Endothelial cell of umbilical vein (primary cell): ENCODE results near the gene CLIC2. TPM values are rescaled to one million over a fixed set of nuclear protein-coding genes. Genes with fewer than 3 reads are reported as not detected.
"Not testable (repeated sequence)": the region's sequence is repeated elsewhere in the genome, so short reads cannot be mapped to it uniquely, and the experiment has no call there.

Experiments
- BruUV-seq: library from RNA; stranded (reverse); fragments of 400-500 nt; replicated peaks from 2 replicates; lab custom pipeline; 2021; lab: Mats Ljungman, UMichigan
- CTCF ChIA-PET: fragments of 300-600, 350-600 bp; sonication (Branson Sonifier 250); formaldehyde crosslinking; loops from one replicate; lab custom pipeline; 2021; ENCODE audit warnings: antibody characterized with exemption, inconsistent platforms; lab: Charles Lee
- POLR2A ChIA-PET: fragments of 300-600, 350-600 bp; sonication (Branson Sonifier 250); formaldehyde crosslinking; loops from one replicate; lab custom pipeline; 2021; ENCODE audit warnings: antibody characterized with exemption, inconsistent platforms; lab: Charles Lee
- DNase-seq: peaks from one replicate; pipeline ENCODE4 v3.0.0-alpha.2; 2011; ENCODE audit warnings: low read depth, low spot score
- FAIRE-seq: peaks from 2 replicates; lab custom pipeline; 2011; peaks lifted over from hg19 to GRCh38; lab: Jason Lieb, UNC
- H2AFZ ChIP-seq: 2 replicates; pipeline ENCODE4 v1.6.0; 2012; ENCODE audit warnings: low read depth, low read length, control low read depth, inconsistent platforms
- H3K27ac ChIP-seq: 2 replicates; pipeline ENCODE4 v1.5.1; 2011; ENCODE audit warnings: low read depth, mild to moderate bottlenecking, control low read depth, low read length, moderate library complexity; ENCODE audit not compliant: insufficient read depth
- H3K27me3 ChIP-seq, 2 experiments: 2 replicates each; pipeline versions ENCODE4 v1.6.0 to v1.6.1; 2011; ENCODE audit warnings: low read length in 2 of 2, mixed read lengths in 1 of 2; ENCODE audit not compliant: control insufficient read depth in 2 of 2, insufficient read depth in 2 of 2
- H3K36me3 ChIP-seq, 2 experiments: 2 replicates in 1 of 2; 3 replicates in 1 of 2; pipeline ENCODE4 v1.5.1; 2011; ENCODE audit warnings: low read length in 2 of 2, mild to moderate bottlenecking in 1 of 2, moderate library complexity in 1 of 2; ENCODE audit not compliant: control insufficient read depth in 2 of 2, insufficient read depth in 2 of 2; ENCODE audit errors: extremely low read depth in 1 of 2
- H3K4me1 ChIP-seq: 3 replicates; pipeline ENCODE4 v1.5.1; 2011; ENCODE audit warnings: mild to moderate bottlenecking, low read length; ENCODE audit not compliant: control insufficient read depth, insufficient read depth; ENCODE audit errors: extremely low read depth
- H3K4me2 ChIP-seq: 2 replicates; pipeline ENCODE4 v1.6.1; 2011; ENCODE audit warnings: low read length, control low read depth, mixed read lengths; ENCODE audit not compliant: insufficient read depth
- H3K4me3 ChIP-seq, 3 experiments: fragments of 200-600 bp in 1 of 3; sonication (generic), shearing (Covaris generic) in 1 of 3; replicated peaks in 1 of 3; 2 replicates each; pipeline ENCODE4 v1.5.1; 2011 to 2016; ENCODE audit warnings: control low read depth in 3 of 3, low read length in 3 of 3, mild to moderate bottlenecking in 2 of 3, inconsistent platforms in 1 of 3, low read depth in 1 of 3, moderate library complexity in 1 of 3; ENCODE audit not compliant: insufficient read depth in 1 of 3
- H3K79me2 ChIP-seq: 2 replicates; pipeline ENCODE4 v1.6.0; 2012; ENCODE audit warnings: low read length, inconsistent platforms; ENCODE audit not compliant: control insufficient read depth, insufficient read depth
- H3K9ac ChIP-seq: replicated peaks from 2 replicates; pipeline ENCODE3; 2011; ENCODE audit warnings: low read length, control low read depth; ENCODE audit not compliant: insufficient read depth; ENCODE audit errors: extremely low read depth
- H3K9me1 ChIP-seq: replicated peaks from 3 replicates; pipeline ENCODE4 v1.6.0; 2011; ENCODE audit warnings: mild to moderate bottlenecking, low read length; ENCODE audit not compliant: control insufficient read depth, insufficient read depth; ENCODE audit errors: extremely low read depth
- H3K9me3 ChIP-seq: replicated peaks from 2 replicates; pipeline ENCODE4 v1.5.1; 2012; ENCODE audit warnings: low read length, inconsistent platforms; ENCODE audit not compliant: control insufficient read depth, insufficient read depth
- H4K20me1 ChIP-seq: replicated peaks from 2 replicates; pipeline ENCODE3; 2011; ENCODE audit warnings: mild to moderate bottlenecking, low read length; ENCODE audit not compliant: control insufficient read depth, insufficient read depth; ENCODE audit errors: extremely low read depth
- CTCF ChIP-seq, 2 donors: IDR thresholded peaks; 1 replicate in 1 of 2; 2 replicates in 1 of 2; pipeline ENCODE4 v1.5.1; 2011; ENCODE audit warnings: low read length in 2 of 2, mild to moderate bottlenecking in 2 of 2, moderate library complexity in 2 of 2, control low read depth in 1 of 2, inconsistent platforms in 1 of 2, low read depth in 1 of 2; ENCODE audit not compliant: insufficient read depth in 1 of 2; ENCODE audit errors: extremely low read depth in 1 of 2
- EZH2 ChIP-seq: IDR thresholded peaks from 2 replicates; pipeline ENCODE4 v1.6.1; 2012; ENCODE audit warnings: borderline replicate concordance, low read depth, mild to moderate bottlenecking, moderate library complexity, low read length, inconsistent platforms; ENCODE audit not compliant: severe bottlenecking
- FOS ChIP-seq: IDR thresholded peaks from 2 replicates; pipeline ENCODE4 v1.6.1; 2011; ENCODE audit warnings: mild to moderate bottlenecking, low read length, moderate library complexity, borderline replicate concordance; ENCODE audit not compliant: insufficient read depth
- GATA2 ChIP-seq: IDR thresholded peaks from 2 replicates; pipeline ENCODE4 v1.7.0; 2011; ENCODE audit warnings: low read depth, mild to moderate bottlenecking, moderate library complexity, mixed read lengths, low read length; ENCODE audit not compliant: insufficient read length, insufficient read depth
- JUN ChIP-seq: IDR thresholded peaks from 2 replicates; pipeline ENCODE4 v1.6.1; 2011; ENCODE audit warnings: borderline replicate concordance, low read depth; ENCODE audit not compliant: insufficient read length, insufficient read depth
- MAX ChIP-seq: IDR thresholded peaks from 2 replicates; pipeline ENCODE4 v1.6.1; 2011; ENCODE audit not compliant: insufficient read depth, insufficient read length
- MYC ChIP-seq: IDR thresholded peaks from one replicate; pipeline ENCODE4 v1.6.1; 2011; ENCODE audit warnings: mild to moderate bottlenecking, low read depth, low read length
- POLR2A ChIP-seq: IDR thresholded peaks from 2 replicates; pipeline ENCODE4 v1.6.1; 2012; ENCODE audit warnings: low read depth, mild to moderate bottlenecking, control low read depth, low read length
- POLR2AphosphoS5 ChIP-seq: IDR thresholded peaks from 2 replicates; pipeline ENCODE4 v1.6.1; 2012; ENCODE audit warnings: low read depth, mild to moderate bottlenecking, control low read depth, low read length, moderate library complexity; ENCODE audit not compliant: insufficient read depth
- dilution Hi-C: fragments of 300-500 bp; cut with MboI; formaldehyde crosslinking; loops from one replicate; pipeline ENCODE4 v1.15.0; 2019; ENCODE audit warnings: low sequenced_read_pairs; ENCODE audit not compliant: extremely low pct_ligation_motif_present
- intact Hi-C: fragments of 100-400 bp; cut with micrococcal nuclease; formaldehyde crosslinking; loops from one replicate; pipeline ENCODE4 v1.10.0; 2022
- polyA plus RNA-seq, 4 experiments: library from polyadenylated mRNA; depleted of rRNA in 3 of 4; stranded (reverse) in 3 of 4; unstranded in 1 of 4; fragments of >200 nt; gene quantifications; 2 replicates each; pipeline versions ENCODE4 v1.2.1 to v1.2.3, GENCODE V29; 2011 to 2012; ENCODE audit warnings: missing spikeins in 1 of 4
- total RNA-seq: library from RNA; stranded (reverse); gene quantifications from 2 replicates; pipeline ENCODE4 v1.2.3, GENCODE V29; 2021

The CLIC2 gene
- total and polyA plus RNA-seq, 2 donors (not counting 3 experiments of a cell fraction or from before 2014, with no cell fraction given), result 0.23 to 0.73 TPM

GRCh38 chrX:155270969-155271368 is 63.4 kb downstream of the CLIC2 start:
- Histone ChIP-seq H3K9me3 (no peaks in the 10 kb centered on the region), H3K9me1 (no peaks in the 10 kb centered on the region), H3K9ac (no peak overlapping the region), H4K20me1 (no peaks in the 10 kb centered on the region), H3K4me1 (no peaks in the 10 kb centered on the region), H3K27ac (no peak overlapping the region), H3K36me3 (no peaks in the 10 kb centered on the region), H3K27me3 (no peaks in the 10 kb centered on the region), H2AFZ (no peak overlapping the region), H3K4me3 (no peak overlapping the region), H3K79me2 (no peaks in the 10 kb centered on the region), H3K4me2 (no peak overlapping the region)
- intact Hi-C loops, result no loop called here
- BruUV-seq, result no TSS peak
- no peak for TF ChIP-seq POLR2AphosphoS5
- TF ChIP-seq MAX, result no peak
- no peak for TF ChIP-seq FOS
- no peak for TF ChIP-seq JUN
- TF ChIP-seq POLR2A, result no peak
- no peak for TF ChIP-seq GATA2
- no peak for TF ChIP-seq EZH2
- TF ChIP-seq CTCF (IDR thresholded peaks at IDR 0.05; ENCODE audit: extremely low read depth in 1 of 2, insufficient read depth in 1 of 2, low read depth in 1 of 2, low read length in 2 of 2), result no peak
- TF ChIP-seq MYC, result no peak
- dilution Hi-C loops, result no loop called here
- FAIRE-seq (no peak), DNase-seq (no peak)
- ChIA-PET POLR2A (no interaction called here), CTCF (no interaction called here)

GRCh38 chrX:155267995-155268394 is 66.4 kb downstream of the CLIC2 start:
- H3K27me3 ChIP-seq, FAIRE-seq, H2AFZ ChIP-seq, H3K4me3 ChIP-seq, H3K27ac ChIP-seq, H4K20me1 ChIP-seq, H3K9me1 ChIP-seq, BruUV-seq, H3K9me3 ChIP-seq, CTCF ChIA-PET, POLR2A ChIA-PET, H3K36me3 ChIP-seq, H3K79me2 ChIP-seq, H3K4me1 ChIP-seq, dilution Hi-C loops, H3K4me2 ChIP-seq, DNase-seq, intact Hi-C loops, H3K9ac ChIP-seq: not testable (repeated sequence)
